ENCODE data around the gene EPAS1. TPM values are rescaled to one million over a fixed set of nuclear protein-coding genes. Genes with fewer than 3 reads are reported as not detected.

EPAS1 gene
- total and polyA plus RNA-seq, 2 of the 13 experiments (the other 11 are each of a cell fraction or from before 2014, with no cell fraction given), result 47.1 to 182 TPM

GRCh38 chr2:46314065-46314835 lies 17.0 kb downstream of the EPAS1 start (continued):
- TF ChIP-seq, protein P1, sequence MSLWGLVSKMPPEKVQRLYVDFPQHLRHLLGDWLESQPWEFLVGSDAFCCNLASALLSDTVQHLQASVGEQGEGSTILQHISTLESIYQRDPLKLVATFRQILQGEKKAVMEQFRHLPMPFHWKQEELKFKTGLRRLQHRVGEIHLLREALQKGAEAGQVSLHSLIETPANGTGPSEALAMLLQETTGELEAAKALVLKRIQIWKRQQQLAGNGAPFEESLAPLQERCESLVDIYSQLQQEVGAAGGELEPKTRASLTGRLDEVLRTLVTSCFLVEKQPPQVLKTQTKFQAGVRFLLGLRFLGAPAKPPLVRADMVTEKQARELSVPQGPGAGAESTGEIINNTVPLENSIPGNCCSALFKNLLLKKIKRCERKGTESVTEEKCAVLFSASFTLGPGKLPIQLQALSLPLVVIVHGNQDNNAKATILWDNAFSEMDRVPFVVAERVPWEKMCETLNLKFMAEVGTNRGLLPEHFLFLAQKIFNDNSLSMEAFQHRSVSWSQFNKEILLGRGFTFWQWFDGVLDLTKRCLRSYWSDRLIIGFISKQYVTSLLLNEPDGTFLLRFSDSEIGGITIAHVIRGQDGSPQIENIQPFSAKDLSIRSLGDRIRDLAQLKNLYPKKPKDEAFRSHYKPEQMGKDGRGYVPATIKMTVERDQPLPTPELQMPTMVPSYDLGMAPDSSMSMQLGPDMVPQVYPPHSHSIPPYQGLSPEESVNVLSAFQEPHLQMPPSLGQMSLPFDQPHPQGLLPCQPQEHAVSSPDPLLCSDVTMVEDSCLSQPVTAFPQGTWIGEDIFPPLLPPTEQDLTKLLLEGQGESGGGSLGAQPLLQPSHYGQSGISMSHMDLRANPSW (CRISPR knock-in tag; IDR thresholded peaks at IDR 0.05; ENCODE audit: borderline replicate concordance), result 0 out of 2 replicates have a peak, but pooled peaks have one; percentile 35
- TF ChIP-seq FOXA1 (IDR thresholded peaks at IDR 0.05), result no peak
- TF ChIP-seq FOXA1 (CRISPR knock-in tag; IDR thresholded peaks at IDR 0.05), result peak; percentile 33; the same call in 1 of the 2 replicates
- no peak for TF ChIP-seq ZNF446 (CRISPR knock-in tag; IDR thresholded peaks at IDR 0.05)
- TF ChIP-seq SKI (IDR thresholded peaks at IDR 0.05; ENCODE audit: partially characterized antibody), result peak; percentile 21
- 0 out of 2 replicates have a peak, but pooled peaks have one; percentile 26 for TF ChIP-seq HDAC1 (CRISPR knock-in tag; IDR thresholded peaks at IDR 0.05)
- TF ChIP-seq ARID5B (CRISPR knock-in tag; IDR thresholded peaks at IDR 0.05), result 0 out of 2 replicates have a peak, but pooled peaks have one; percentile 8
- no peak for TF ChIP-seq HIVEP1 (CRISPR knock-in tag; IDR thresholded peaks at IDR 0.05)
- no peak for TF ChIP-seq SOX13 (IDR thresholded peaks at IDR 0.05)
- peak in 1 of 2 experiments; percentile 53; a peak in 1 of 4 replicates for TF ChIP-seq SOX13 (CRISPR knock-in tag; conservative IDR thresholded peaks at IDR 0.05 in 1 of 2, IDR thresholded peaks at IDR 0.05 in 1 of 2)
- TF ChIP-seq, protein P2, sequence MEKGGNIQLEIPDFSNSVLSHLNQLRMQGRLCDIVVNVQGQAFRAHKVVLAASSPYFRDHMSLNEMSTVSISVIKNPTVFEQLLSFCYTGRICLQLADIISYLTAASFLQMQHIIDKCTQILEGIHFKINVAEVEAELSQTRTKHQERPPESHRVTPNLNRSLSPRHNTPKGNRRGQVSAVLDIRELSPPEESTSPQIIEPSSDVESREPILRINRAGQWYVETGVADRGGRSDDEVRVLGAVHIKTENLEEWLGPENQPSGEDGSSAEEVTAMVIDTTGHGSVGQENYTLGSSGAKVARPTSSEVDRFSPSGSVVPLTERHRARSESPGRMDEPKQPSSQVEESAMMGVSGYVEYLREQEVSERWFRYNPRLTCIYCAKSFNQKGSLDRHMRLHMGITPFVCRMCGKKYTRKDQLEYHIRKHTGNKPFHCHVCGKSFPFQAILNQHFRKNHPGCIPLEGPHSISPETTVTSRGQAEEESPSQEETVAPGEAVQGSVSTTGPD (CRISPR knock-in tag; IDR thresholded peaks at IDR 0.05), result peak; percentile 69; the same call in 1 of the 2 replicates
- TF ChIP-seq HNF1A (IDR thresholded peaks at IDR 0.05; ENCODE audit: low read depth), result no peak
- no peak for TF ChIP-seq HNF1A (CRISPR knock-in tag; IDR thresholded peaks at IDR 0.05; ENCODE audit: borderline replicate concordance)
- no peak for TF ChIP-seq SMYD3 (CRISPR knock-in tag; IDR thresholded peaks at IDR 0.05)
- TF ChIP-seq ZNF501 (CRISPR knock-in tag; IDR thresholded peaks at IDR 0.05), result peak; percentile 60
- TF ChIP-seq ATAD3A (CRISPR knock-in tag; IDR thresholded peaks at IDR 0.05), result no peak
